Thoracic aorta (tissue), 2 donors: Measurements from ENCODE around the gene SAMSN1. TPM values are rescaled to one million over a fixed set of nuclear protein-coding genes. Genes with fewer than 3 reads are reported as not detected.

Experiments
- ATAC-seq: fragments of 150-250 bp; one replicate; pipeline ENCODE4 v1.8.0; 2017; ENCODE audit warnings: low read depth; ENCODE audit not compliant: insufficient number of reproducible peaks, low FRiP score
- DNase-seq: peaks from one replicate; pipeline ENCODE4 v3.0.0-alpha.2; 2020; ENCODE audit warnings: low spot score
- H3K27ac ChIP-seq, 2 donors: fragments of 200-600 bp; sonication (generic); 1 replicate in 1 of 2; 2 replicates in 1 of 2; pipeline ENCODE4 v1.5.1; 2016; ENCODE audit warnings: mild to moderate bottlenecking in 2 of 2, moderate library complexity in 2 of 2
- H3K27me3 ChIP-seq: fragments of 200-600 bp; sonication (generic); replicated peaks from 2 replicates; pipeline ENCODE4 v1.6.0; 2016; ENCODE audit warnings: mild to moderate bottlenecking; ENCODE audit not compliant: insufficient read depth
- H3K36me3 ChIP-seq: fragments of 200-600 bp; sonication (generic); one replicate; pipeline ENCODE4 v1.5.1; 2016
- H3K4me1 ChIP-seq, 2 donors: fragments of 200-600 bp; sonication (generic); 1 replicate in 1 of 2; 2 replicates in 1 of 2; pipeline versions ENCODE4 v1.5.1 to v1.6.0; 2016; ENCODE audit warnings: low read depth in 2 of 2, mild to moderate bottlenecking in 1 of 2; ENCODE audit not compliant: control insufficient read depth in 1 of 2
- H3K4me3 ChIP-seq: fragments of 200-600 bp; sonication (generic); 2 replicates; pipeline ENCODE4 v1.5.1; 2016; ENCODE audit warnings: mild to moderate bottlenecking
- H3K9me3 ChIP-seq: fragments of 200-600 bp; sonication (generic); 2 replicates; pipeline ENCODE4 v1.5.1; 2016
- CTCF ChIP-seq: fragments of 200-600 bp; sonication (generic); IDR thresholded peaks from one replicate; pipeline ENCODE4 v1.5.1; 2019; ENCODE audit warnings: antibody characterized with exemption
- total RNA-seq, 2 donors: library from RNA; depleted of rRNA; stranded (reverse); fragments of >200 nt; gene quantifications; one replicate each; pipeline versions ENCODE4 v1.1.0 to v1.2.3, GENCODE V29; 2016

SAMSN1 gene
- total RNA-seq, 2 donors from 2014 or later, result 6.6 to 20.5 TPM

GRCh38 chr21:14457762-14458161 lies 88.4 kb downstream of the SAMSN1 start:
- Histone ChIP-seq H3K36me3 (no peaks in the 10 kb centered on the region), H3K4me3 (no peak overlapping the region), H3K27ac (no peak overlapping the region), H3K9me3 (no peaks in the 10 kb centered on the region), H3K4me1 (no peaks in the 10 kb centered on the region), H3K27me3 (no peaks in the 10 kb centered on the region)
- ATAC-seq (no peak), DNase-seq (no peak)
- no peak for TF ChIP-seq CTCF

DNA sequence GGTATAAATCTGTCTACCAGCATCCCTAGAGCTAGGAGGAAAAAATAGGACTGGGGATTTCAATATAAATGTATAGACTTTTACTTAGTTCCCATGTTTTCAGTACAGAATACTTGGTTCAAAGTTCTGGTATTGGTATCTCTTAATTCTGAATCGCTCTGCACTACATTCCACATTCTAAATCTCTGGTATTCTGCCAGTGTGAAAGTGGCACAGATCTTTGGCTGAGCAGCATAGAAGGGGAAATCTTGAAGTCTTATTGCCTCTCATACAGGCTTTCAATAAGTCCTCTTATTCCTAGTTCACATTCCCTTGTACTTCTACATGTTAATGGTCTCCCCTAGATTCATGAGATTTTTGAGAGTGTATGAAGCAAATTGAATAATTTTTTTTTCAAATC lies 89.2 kb downstream of the SAMSN1 start:
- DNase-seq (no peak), ATAC-seq (no peak)
- H3K9me3 ChIP-seq, result no peaks in the 10 kb centered on the region
- H3K27me3 ChIP-seq, result no peaks in the 10 kb centered on the region
- no peaks in the 10 kb centered on the region for H3K4me1 ChIP-seq
- H3K36me3 ChIP-seq, result no peaks in the 10 kb centered on the region
- TF ChIP-seq CTCF, result no peak
- H3K27ac ChIP-seq, result no peak overlapping the region
- no peak overlapping the region for H3K4me3 ChIP-seq

DNA sequence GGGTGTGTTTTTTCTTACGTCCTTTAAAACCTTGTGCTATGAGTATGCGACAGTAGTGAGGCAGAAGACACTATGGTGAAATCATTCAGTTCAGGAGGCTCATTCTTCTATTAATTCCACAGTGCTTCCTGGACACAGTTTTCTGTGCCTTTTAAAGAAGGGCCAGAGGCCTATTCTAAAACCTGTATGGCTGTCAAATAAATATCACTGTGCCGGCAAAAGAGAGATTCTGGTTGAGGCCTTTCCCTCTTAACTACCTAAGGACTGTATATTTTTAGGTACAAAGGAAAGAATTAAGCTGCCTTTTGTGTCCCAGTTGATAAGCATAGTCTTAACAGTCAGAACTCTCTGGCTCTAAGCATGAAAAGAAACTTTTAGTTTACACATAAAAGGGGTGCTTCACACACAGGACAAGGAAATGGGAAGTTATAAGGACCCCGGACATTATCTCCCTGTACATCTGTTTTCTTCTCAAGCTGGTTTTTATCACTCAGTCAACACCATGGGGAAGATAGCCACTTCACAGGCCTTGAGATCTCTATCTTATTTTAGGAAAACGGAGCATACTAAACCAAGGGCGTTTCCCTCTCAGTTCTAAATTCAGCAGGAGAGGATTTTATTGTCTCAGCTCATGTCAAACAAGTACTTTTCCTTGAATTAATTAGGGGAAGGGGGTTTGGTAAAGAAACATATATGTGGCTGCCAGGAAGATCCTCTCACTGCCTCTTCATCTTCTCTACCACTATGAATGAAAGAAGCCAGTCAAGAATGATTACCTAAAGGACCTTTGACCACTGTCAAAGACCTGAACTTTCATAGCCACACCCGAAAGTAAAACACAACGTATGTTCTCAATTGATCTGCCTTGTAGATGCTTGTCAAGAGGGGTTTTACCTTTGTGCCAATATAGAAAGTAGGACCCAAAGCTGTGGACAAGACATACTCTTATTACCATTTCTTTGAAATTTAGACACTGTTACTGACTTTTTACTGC lies 91.8 kb downstream of the SAMSN1 start:
- no peak for ATAC-seq
- Histone ChIP-seq H3K27me3 (no peaks in the 10 kb centered on the region), H3K27ac (no peak overlapping the region), H3K36me3 (no peaks in the 10 kb centered on the region), H3K9me3 (no peaks in the 10 kb centered on the region), H3K4me1 (no peaks in the 10 kb centered on the region), H3K4me3 (no peak overlapping the region)
- no peak for TF ChIP-seq CTCF
- DNase-seq, result no peak

DNA sequence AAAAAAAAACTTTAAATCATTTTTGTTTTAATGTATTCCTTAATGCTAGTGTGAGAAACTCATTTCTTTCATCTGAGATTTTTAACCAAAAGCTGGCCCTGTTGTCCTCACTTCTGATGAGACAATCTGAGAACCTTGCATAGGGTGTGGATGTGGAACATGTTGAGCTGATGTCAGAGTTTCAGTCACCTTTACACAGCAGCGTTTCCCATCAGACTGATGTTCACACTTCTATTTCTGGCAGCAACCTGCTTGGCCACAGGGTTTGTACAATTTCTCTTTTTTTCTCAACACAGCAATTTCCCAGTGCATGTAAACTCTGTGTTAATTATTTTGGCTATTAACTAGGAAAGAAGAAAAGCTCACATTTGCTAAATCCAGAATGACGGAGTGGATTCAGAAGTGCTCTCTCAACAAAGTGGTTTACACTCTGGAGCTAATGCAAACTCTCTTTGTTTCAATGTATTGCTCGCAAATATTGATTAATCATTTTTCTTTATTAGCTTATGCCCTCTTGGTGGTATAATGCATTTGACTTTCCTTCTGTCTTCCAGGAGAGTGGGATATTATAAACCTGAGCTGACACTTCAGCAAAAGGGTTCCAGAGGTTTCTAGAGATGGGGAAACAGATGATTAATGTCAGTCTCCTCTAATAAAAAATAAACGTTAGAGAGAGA lies 92.6 kb downstream of the SAMSN1 start:
- Histone ChIP-seq H3K36me3 (no peaks in the 10 kb centered on the region), H3K9me3 (no peaks in the 10 kb centered on the region), H3K27me3 (no peaks in the 10 kb centered on the region), H3K27ac (no peak overlapping the region), H3K4me3 (no peak overlapping the region), H3K4me1 (no peaks in the 10 kb centered on the region)
- no peak for DNase-seq
- TF ChIP-seq CTCF, result no peak
- no peak for ATAC-seq

GRCh38 chr21:14452727-14453241 lies 93.3 kb downstream of the SAMSN1 start:
- H3K27ac ChIP-seq, result no peak overlapping the region
- DNase-seq (no peak), ATAC-seq (no peak)

More at GRCh38 chr21:14452727-14453241, 93.3 kb downstream of the SAMSN1 start:
- TF ChIP-seq CTCF, result no peak
- H3K4me1 ChIP-seq, result no peaks in the 10 kb centered on the region
- H3K36me3 ChIP-seq, result no peaks in the 10 kb centered on the region
- no peak overlapping the region for H3K4me3 ChIP-seq
- no peaks in the 10 kb centered on the region for H3K9me3 ChIP-seq
- H3K27me3 ChIP-seq, result no peaks in the 10 kb centered on the region
